Inflammatory macrophage treated with lipopolysaccharide for 4 hours (primary cell): Measurements from ENCODE around the gene SLC44A1.

Source experiments
- DNase-seq: peaks from one replicate; pipeline ENCODE4 v3.0.0-alpha.2; 2020

Gene SLC44A1

GRCh38 chr9:105275938-105276337 lies 31.5 kb downstream of the SLC44A1 start:
- DNase-seq = no peak

GRCh38 chr9:105278751-105279150 lies 34.3 kb downstream of the SLC44A1 start:
- no peak for DNase-seq

GRCh38 chr9:105280691-105281090 lies 36.2 kb downstream of the SLC44A1 start:
- peak; percentile 80 for DNase-seq

- no peak for DNase-seq
Observed at GRCh38 chr9:105281272-105281671, 36.8 kb downstream of the SLC44A1 start.

- no peak for DNase-seq
Observed at GRCh38 chr9:105281926-105282325, 37.5 kb downstream of the SLC44A1 start.

GRCh38 chr9:105282870-105283621 lies 38.6 kb downstream of the SLC44A1 start:
- DNase-seq = no peak

- no peak for DNase-seq
Observed at GRCh38 chr9:105283795-105284194, 39.3 kb downstream of the SLC44A1 start.

- no peak for DNase-seq
Observed at GRCh38 chr9:105284463-105284862, 40.0 kb downstream of the SLC44A1 start.

GRCh38 chr9:105286098-105286497 lies 41.6 kb downstream of the SLC44A1 start:
- no peak for DNase-seq

GRCh38 chr9:105289305-105289704 lies 44.9 kb downstream of the SLC44A1 start:
- DNase-seq = no peak

- DNase-seq = peak; percentile 73
Observed at GRCh38 chr9:105290418-105290817, 46.0 kb downstream of the SLC44A1 start.

GRCh38 chr9:105290954-105291353 lies 46.5 kb downstream of the SLC44A1 start:
- DNase-seq = no peak

- DNase-seq = no peak
Observed at GRCh38 chr9:105291422-105291859, 47.0 kb downstream of the SLC44A1 start.

GRCh38 chr9:105291938-105292337 lies 47.5 kb downstream of the SLC44A1 start:
- no peak for DNase-seq

- DNase-seq = no peak
Observed at GRCh38 chr9:105293408-105293807, 49.0 kb downstream of the SLC44A1 start.

- no peak for DNase-seq
Observed at GRCh38 chr9:105295201-105295550, 50.7 kb downstream of the SLC44A1 start.

- no peak for DNase-seq
Observed at GRCh38 chr9:105295986-105296385, 51.5 kb downstream of the SLC44A1 start.

- no peak for DNase-seq
Observed at GRCh38 chr9:105296445-105296844, 52.0 kb downstream of the SLC44A1 start.

GRCh38 chr9:105296877-105297287 lies 52.4 kb downstream of the SLC44A1 start:
- peak; percentile 88 for DNase-seq

GRCh38 chr9:105297442-105298075 lies 53.1 kb downstream of the SLC44A1 start:
- no peak for DNase-seq

- peak; percentile 92 for DNase-seq
Observed at GRCh38 chr9:105299190-105299854, 54.9 kb downstream of the SLC44A1 start.

GRCh38 chr9:105302728-105303127 lies 58.3 kb downstream of the SLC44A1 start:
- no peak for DNase-seq

GRCh38 chr9:105305856-105306255 lies 61.4 kb downstream of the SLC44A1 start:
- DNase-seq = peak; percentile 62
